ENCODE results near the gene ASPDH.

DNA sequence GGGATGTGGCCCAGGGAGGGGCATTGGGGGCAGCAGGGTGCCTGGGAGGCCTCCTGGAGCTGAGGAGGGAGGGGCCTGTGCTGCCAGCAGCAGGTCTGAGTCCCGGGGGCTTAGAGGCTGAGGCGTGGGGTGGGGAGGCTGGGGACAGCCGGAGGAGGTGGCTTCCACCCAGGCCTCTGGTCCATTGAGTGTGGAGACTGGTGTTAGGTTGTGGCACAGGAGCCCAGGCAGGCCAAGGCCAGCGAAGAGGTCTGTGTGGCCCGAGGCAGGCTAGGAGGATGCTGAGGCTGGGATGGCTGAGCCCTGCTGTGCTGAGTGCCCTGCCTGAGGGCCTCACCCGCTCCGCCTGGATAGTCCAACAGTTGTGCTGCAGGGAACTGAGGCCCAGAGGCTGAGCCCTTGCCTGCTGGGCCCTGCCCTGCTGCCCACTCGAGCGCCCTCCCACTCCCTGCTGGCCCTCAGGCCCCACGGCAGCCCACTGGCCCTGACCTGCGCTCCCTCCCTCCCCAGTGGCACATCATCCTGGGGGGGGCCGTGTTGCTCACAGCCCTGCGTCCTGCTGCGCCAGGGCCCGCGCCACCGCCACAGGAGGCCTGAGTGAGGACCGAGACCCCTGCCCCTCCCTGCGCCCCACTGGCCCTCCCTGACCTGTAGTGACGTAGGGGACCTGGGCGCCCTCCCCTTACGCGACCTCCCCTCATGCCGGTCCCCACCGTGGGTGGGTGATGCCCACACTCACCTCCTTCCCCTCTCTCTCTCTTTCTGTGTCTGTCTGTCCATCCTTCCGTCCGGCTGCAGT, 32.2 kb downstream of the ASPDH start:
- TF ChIP-seq POLR2A (IDR thresholded peaks at IDR 0.05; ENCODE audit: low read depth, low read length) (no peak), POLR2AphosphoS5 (IDR thresholded peaks at IDR 0.05; ENCODE audit: low read depth, low read length) (no peak), TAF1 (IDR thresholded peaks at IDR 0.05; ENCODE audit: borderline replicate concordance, low read depth, low read length) (no peak)
